Vagina (tissue), 2 donors: ENCODE measurements around the gene DRD1. TPM values are rescaled to one million over a fixed set of nuclear protein-coding genes. Genes with fewer than 3 reads are reported as not detected.

Experiments
- DNase-seq, 2 donors: peaks; one replicate each; pipeline ENCODE4 v3.0.0-alpha.2; 2017; ENCODE audit errors: extremely low spot score in 2 of 2
- H3K27ac ChIP-seq: fragments of 200-600 bp; sonication (generic); one replicate; pipeline ENCODE4 v1.5.1; 2019
- H3K27me3 ChIP-seq: fragments of 200-600 bp; sonication (generic); one replicate; pipeline ENCODE4 v1.5.1; 2019
- H3K36me3 ChIP-seq, 2 donors: fragments of 200-600 bp; sonication (generic); one replicate each; pipeline ENCODE4 v1.5.1; 2017 to 2019
- H3K4me1 ChIP-seq: fragments of 200-600 bp; sonication (generic); one replicate; pipeline ENCODE4 v1.5.1; 2019
- H3K4me3 ChIP-seq, 2 donors: fragments of 200-600 bp; sonication (generic); 1 replicate in 1 of 2; 2 replicates in 1 of 2; pipeline ENCODE4 v1.5.1; 2016 to 2019
- H3K9me3 ChIP-seq: fragments of 200-600 bp; sonication (generic); one replicate; pipeline ENCODE4 v1.5.1; 2019
- CTCF ChIP-seq, 3 experiments: fragments of 450-650 bp in 2 of 3; fragments of 200-600 bp in 1 of 3; sonication (generic) in 1 of 3; IDR thresholded peaks; one replicate each; pipeline ENCODE4 v1.5.1; 2017 to 2019; ENCODE audit warnings: antibody characterized with exemption in 3 of 3, mild to moderate bottlenecking in 2 of 3, moderate library complexity in 2 of 3
- POLR2A ChIP-seq, 2 donors: fragments of 450-650 bp; IDR thresholded peaks; one replicate each; pipeline ENCODE4 v1.6.1; 2017; ENCODE audit warnings: antibody characterized with exemption in 2 of 2, mild to moderate bottlenecking in 2 of 2, moderate library complexity in 2 of 2
- POLR2AphosphoS5 ChIP-seq, 2 donors: sonication (generic); formaldehyde crosslinking; IDR thresholded peaks; one replicate each; pipeline ENCODE4 v1.9.0; 2017; ENCODE audit warnings: antibody characterized with exemption in 2 of 2, mild to moderate bottlenecking in 2 of 2, low read depth in 1 of 2; ENCODE audit not compliant: insufficient read depth in 1 of 2
- intact Hi-C: fragments of 100-400 bp; cut with DNase I; formaldehyde crosslinking; loops from one replicate; pipeline ENCODE4 v1.15.1; 2023
- total RNA-seq: library from RNA; depleted of rRNA; stranded (reverse); fragments of >200 nt; gene quantifications from one replicate; pipeline ENCODE4 v1.2.3, GENCODE V29; 2016

DRD1 gene
- total RNA-seq, 1 donor from 2014 or later, result not detected

DNA sequence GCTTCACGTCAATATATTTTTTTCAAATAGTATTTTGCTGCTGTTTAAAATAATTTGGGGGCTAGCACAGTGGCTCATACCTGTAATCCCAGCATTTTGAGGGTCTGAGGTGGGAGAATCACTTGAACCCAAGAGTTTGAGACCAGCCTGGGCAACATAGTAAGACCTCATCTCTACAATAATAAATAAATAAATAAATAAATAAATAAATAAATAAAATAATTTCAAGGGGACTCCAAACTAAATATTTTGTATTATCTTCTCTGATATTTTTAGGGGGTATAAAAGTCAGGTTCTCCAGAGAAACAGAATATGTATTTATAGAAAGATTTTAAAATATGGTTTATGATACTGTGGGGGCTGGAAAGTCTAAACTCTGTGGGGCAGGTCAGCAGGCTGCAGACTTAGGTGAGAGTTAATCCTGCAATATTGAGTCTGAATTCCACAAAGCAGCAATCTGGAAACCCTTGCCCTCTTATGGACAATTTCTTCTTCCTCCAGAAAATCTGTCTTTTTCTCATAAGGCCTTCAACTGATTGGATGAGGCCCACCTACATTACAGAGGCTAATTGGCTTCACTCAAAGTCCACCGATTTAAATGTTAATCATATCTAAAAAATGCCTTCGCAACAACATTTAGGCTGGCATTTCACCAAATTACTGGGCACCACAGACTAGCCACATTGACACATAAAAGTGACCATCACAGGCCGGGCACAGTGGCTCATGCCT, 53.5 kb downstream of the DRD1 start:
- Histone ChIP-seq H3K4me1 (no peaks in the 10 kb centered on the region), H3K9me3 (no peaks in the 10 kb centered on the region), H3K27ac (no peak overlapping the region), H3K4me3 (no peak overlapping the region), H3K36me3 (no peaks in the 10 kb centered on the region), H3K27me3 (no peaks in the 10 kb centered on the region)
- intact Hi-C loops, result no loop called here
- no peak for DNase-seq
- TF ChIP-seq POLR2AphosphoS5 (IDR thresholded peaks at IDR 0.05; ENCODE audit: insufficient read depth in 1 of 2, low read depth in 1 of 2), result no peak
- no peak for TF ChIP-seq POLR2A (IDR thresholded peaks at IDR 0.05)
- TF ChIP-seq CTCF (IDR thresholded peaks at IDR 0.05), result no peak

Other genes starting within 250 kb of the DRD1 start
- 88.6 TPM for gene SFXN1, start 34.4 kb upstream of the DRD1 start, total RNA-seq
- 0.98 TPM for gene HRH2, start 213.9 kb upstream of the DRD1 start, total RNA-seq